SU-DHL-6 (cell line): ENCODE data around the gene PRSS12.

Experiments used
- EZH2phosphoT487 ChIP-seq: fragments of 200-600 bp; sonication (generic), shearing (Covaris generic); conservative IDR thresholded peaks from 2 replicates; pipeline ENCODE4 v1.6.1; 2018; ENCODE audit warnings: mild to moderate bottlenecking, antibody characterized with exemption, low read length, moderate library complexity, mixed read lengths
- TF ChIP-seq, protein P1 (sequence below): fragments of 200-600 bp; sonication (generic); IDR thresholded peaks from one replicate; pipeline ENCODE4 v1.5.1; 2017; ENCODE audit warnings: antibody characterized with exemption, mild to moderate bottlenecking, low read length, moderate library complexity; ENCODE audit not compliant: insufficient read depth, poor library complexity, severe bottlenecking

DNA sequence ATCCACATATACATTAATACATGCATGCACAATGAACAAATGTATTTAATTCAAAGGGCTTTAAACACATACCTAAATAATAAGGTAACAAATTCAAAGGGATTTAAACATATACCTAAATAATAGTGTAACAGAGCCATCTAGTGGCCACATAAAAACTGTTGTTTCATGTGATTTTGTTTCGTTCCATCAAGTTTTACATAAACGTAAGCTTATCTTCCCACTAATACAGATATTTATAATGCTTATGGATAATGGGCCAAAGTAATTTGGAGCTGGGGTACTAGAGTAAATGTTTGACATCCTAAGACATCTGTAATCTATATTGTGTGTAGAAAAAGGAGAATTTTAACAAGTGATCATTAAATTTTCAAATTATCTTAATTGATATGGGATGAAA lies 82.3 kb downstream of the PRSS12 start:
- TF ChIP-seq, protein P1, sequence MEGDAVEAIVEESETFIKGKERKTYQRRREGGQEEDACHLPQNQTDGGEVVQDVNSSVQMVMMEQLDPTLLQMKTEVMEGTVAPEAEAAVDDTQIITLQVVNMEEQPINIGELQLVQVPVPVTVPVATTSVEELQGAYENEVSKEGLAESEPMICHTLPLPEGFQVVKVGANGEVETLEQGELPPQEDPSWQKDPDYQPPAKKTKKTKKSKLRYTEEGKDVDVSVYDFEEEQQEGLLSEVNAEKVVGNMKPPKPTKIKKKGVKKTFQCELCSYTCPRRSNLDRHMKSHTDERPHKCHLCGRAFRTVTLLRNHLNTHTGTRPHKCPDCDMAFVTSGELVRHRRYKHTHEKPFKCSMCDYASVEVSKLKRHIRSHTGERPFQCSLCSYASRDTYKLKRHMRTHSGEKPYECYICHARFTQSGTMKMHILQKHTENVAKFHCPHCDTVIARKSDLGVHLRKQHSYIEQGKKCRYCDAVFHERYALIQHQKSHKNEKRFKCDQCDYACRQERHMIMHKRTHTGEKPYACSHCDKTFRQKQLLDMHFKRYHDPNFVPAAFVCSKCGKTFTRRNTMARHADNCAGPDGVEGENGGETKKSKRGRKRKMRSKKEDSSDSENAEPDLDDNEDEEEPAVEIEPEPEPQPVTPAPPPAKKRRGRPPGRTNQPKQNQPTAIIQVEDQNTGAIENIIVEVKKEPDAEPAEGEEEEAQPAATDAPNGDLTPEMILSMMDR, result no peak
- TF ChIP-seq EZH2phosphoT487, result no peak
